OCI-LY1 (cell line): ENCODE results near the gene ASB2.

Source experiments
- H2AFZ ChIP-seq: fragments of 200-600 bp; sonication (generic), shearing (Covaris generic); 2 replicates; pipeline ENCODE4 v1.6.0; 2014; ENCODE audit warnings: antibody characterized with exemption, mild to moderate bottlenecking, low read length
- H3F3A ChIP-seq: fragments of 200-600 bp; sonication (generic), shearing (Covaris generic); 2 replicates; pipeline ENCODE4 v1.6.0; 2014; ENCODE audit warnings: mild to moderate bottlenecking, antibody characterized with exemption, low read length, moderate library complexity; ENCODE audit not compliant: insufficient read depth
- H3K27ac ChIP-seq: fragments of 200-600 bp; sonication (generic); 2 replicates; pipeline ENCODE4 v1.5.1; 2014; ENCODE audit warnings: low read length, mixed run types, mild to moderate bottlenecking, low read depth; ENCODE audit not compliant: poor library complexity, severe bottlenecking
- H3K27me3 ChIP-seq: fragments of 200-600 bp; sonication (generic); 2 replicates; pipeline ENCODE4 v1.6.0; 2014; ENCODE audit warnings: antibody characterized with exemption, mild to moderate bottlenecking, low read length, moderate library complexity; ENCODE audit not compliant: insufficient read depth
- H3K36me3 ChIP-seq: fragments of 200-600 bp; sonication (generic); 2 replicates; pipeline ENCODE4 v1.6.1; 2014; ENCODE audit warnings: mild to moderate bottlenecking, antibody characterized with exemption, low read length, moderate library complexity, mixed read lengths; ENCODE audit not compliant: insufficient read depth
- H3K4me1 ChIP-seq: fragments of 200-600 bp; sonication (generic); 2 replicates; pipeline ENCODE4 v1.5.1; 2014; ENCODE audit warnings: mild to moderate bottlenecking, low read length, moderate library complexity; ENCODE audit not compliant: insufficient read depth, severe bottlenecking
- H3K4me2 ChIP-seq: fragments of 200-600 bp; sonication (generic), shearing (Covaris generic); 2 replicates; pipeline ENCODE4 v1.6.1; 2014; ENCODE audit warnings: low read length
- H3K4me3 ChIP-seq: fragments of 200-600 bp; sonication (generic); 2 replicates; pipeline ENCODE4 v1.5.1; 2014; ENCODE audit warnings: low read length, low read depth, mild to moderate bottlenecking, mixed read lengths; ENCODE audit not compliant: poor library complexity, severe bottlenecking
- H3K79me2 ChIP-seq: fragments of 200-600 bp; shearing (Covaris generic); 2 replicates; pipeline ENCODE4 v1.6.1; 2016; ENCODE audit warnings: mixed run types, low read length, mixed read lengths; ENCODE audit not compliant: insufficient read depth
- H3K9ac ChIP-seq: fragments of 200-600 bp; sonication (generic), shearing (Covaris generic); 2 replicates; pipeline ENCODE4 v1.6.1; 2014; ENCODE audit warnings: mild to moderate bottlenecking, low read length, mixed read lengths
- H3K9me2 ChIP-seq: fragments of 200-600 bp; sonication (generic), shearing (Covaris generic); 2 replicates; pipeline ENCODE4 v1.6.1; 2014; ENCODE audit warnings: low read depth, mild to moderate bottlenecking, low read length, mixed read lengths
- H3K9me3 ChIP-seq: fragments of 200-600 bp; shearing (Covaris generic); 2 replicates; pipeline ENCODE4 v1.6.1; 2014; ENCODE audit warnings: low read length, mixed read lengths
- H4K20me1 ChIP-seq: fragments of 200-600 bp; sonication (generic), shearing (Covaris generic); 2 replicates; pipeline ENCODE4 v1.6.0; 2016; ENCODE audit warnings: mild to moderate bottlenecking, low read length; ENCODE audit not compliant: insufficient read depth
- EZH2 ChIP-seq: fragments of 200-600 bp; sonication (generic), shearing (Covaris generic); IDR thresholded peaks from 2 replicates; pipeline ENCODE4 v1.8.0; 2017; ENCODE audit warnings: borderline replicate concordance, mixed run types, mild to moderate bottlenecking, antibody characterized with exemption, low read length, moderate library complexity, mixed read lengths
- TF ChIP-seq, protein P1 (sequence below): fragments of 200-600 bp; sonication (generic), shearing (Covaris generic); IDR thresholded peaks from 2 replicates; pipeline ENCODE4 v1.5.1; 2017; ENCODE audit warnings: mild to moderate bottlenecking, antibody characterized with exemption, low read length, moderate library complexity, mixed read lengths

The ASB2 gene

DNA sequence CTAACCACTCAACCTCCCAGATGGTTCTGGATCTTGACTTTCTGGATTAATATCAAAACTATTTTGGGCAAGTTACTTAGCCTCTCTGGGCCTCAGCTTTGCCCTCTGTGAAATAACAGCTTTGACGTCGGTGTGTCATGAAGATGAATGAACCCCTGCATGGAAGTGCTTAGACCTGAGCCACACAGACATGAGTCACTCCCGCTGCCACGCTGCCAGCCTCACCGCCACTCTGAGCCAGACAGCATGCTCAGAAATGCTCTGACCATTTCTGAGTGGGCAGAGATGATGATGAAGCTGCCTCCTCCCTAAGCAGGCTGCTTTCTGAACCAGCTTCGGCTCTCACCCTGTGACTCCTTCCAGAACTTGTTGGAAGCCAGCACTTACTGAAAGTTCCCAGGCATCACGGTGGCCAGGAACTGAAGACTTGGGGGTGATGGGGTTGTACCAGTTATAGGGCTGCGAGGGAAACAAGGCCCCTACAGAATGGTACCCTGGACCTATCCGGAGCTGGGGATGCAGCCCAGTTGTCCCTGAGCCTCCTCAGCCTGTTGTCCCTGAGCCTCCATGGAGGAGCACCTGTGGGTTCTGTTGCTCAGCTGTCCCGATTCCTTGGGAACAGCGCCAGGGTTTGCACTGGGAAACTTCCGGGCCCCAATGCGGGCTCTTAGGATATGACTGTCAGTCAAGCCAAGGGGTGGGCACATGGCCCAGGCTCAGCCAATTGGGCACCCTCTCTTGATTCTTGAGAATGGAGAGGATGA is 18.7 kb upstream of the ASB2 start:
- H3K27me3 ChIP-seq, result no peaks in the 10 kb centered on the region

DNA sequence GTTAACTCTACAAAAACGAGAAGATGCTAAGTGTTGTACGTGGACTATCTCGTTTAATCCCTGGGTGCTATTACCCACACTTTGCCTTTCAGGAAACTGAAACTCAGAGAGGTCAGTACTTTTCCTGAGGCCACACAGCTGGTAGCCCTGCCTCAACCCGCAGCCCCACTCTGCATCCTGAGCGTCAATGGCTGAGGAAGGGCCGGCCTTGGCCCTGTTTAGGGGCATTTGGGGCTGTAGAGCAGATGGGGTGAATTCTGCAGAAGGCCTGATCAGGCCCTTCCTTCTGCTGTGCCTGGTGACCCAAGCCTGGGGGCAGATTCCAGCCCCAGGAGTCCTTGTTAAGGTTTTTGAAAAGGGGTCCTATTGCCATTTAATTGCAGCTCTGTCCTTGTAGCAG is 17.0 kb upstream of the ASB2 start:
- no peaks in the 10 kb centered on the region for H3K27me3 ChIP-seq
- no peaks in the 10 kb centered on the region for H3K36me3 ChIP-seq
- no peak for TF ChIP-seq EZH2
- TF ChIP-seq, protein P1, sequence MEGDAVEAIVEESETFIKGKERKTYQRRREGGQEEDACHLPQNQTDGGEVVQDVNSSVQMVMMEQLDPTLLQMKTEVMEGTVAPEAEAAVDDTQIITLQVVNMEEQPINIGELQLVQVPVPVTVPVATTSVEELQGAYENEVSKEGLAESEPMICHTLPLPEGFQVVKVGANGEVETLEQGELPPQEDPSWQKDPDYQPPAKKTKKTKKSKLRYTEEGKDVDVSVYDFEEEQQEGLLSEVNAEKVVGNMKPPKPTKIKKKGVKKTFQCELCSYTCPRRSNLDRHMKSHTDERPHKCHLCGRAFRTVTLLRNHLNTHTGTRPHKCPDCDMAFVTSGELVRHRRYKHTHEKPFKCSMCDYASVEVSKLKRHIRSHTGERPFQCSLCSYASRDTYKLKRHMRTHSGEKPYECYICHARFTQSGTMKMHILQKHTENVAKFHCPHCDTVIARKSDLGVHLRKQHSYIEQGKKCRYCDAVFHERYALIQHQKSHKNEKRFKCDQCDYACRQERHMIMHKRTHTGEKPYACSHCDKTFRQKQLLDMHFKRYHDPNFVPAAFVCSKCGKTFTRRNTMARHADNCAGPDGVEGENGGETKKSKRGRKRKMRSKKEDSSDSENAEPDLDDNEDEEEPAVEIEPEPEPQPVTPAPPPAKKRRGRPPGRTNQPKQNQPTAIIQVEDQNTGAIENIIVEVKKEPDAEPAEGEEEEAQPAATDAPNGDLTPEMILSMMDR, result no peak
- H3K9me3 ChIP-seq, result no peaks in the 10 kb centered on the region
- no peaks in the 10 kb centered on the region for H3K79me2 ChIP-seq
- H3K9me2 ChIP-seq, result no peaks in the 10 kb centered on the region
- no peak overlapping the region for H3K4me2 ChIP-seq
- H3K4me3 ChIP-seq, result no peak overlapping the region
- no peaks in the 10 kb centered on the region for H3K4me1 ChIP-seq
- H3K9ac ChIP-seq, result no peak overlapping the region
- no peak overlapping the region for H3K27ac ChIP-seq
- no peaks in the 10 kb centered on the region for H4K20me1 ChIP-seq
- no peak overlapping the region for H2AFZ ChIP-seq
- no peaks in the 10 kb centered on the region for H3F3A ChIP-seq

More for the DNA sequence above, 18.7 kb upstream of the ASB2 start:
- Histone ChIP-seq H3K4me3 (no peak overlapping the region), H4K20me1 (no peaks in the 10 kb centered on the region), H3K9me3 (no peaks in the 10 kb centered on the region), H3K9ac (no peak overlapping the region), H3K4me1 (peaks cover 15% of the 10 kb centered on the region), H3K27ac (no peak overlapping the region), H3F3A (no peaks in the 10 kb centered on the region), H3K79me2 (no peaks in the 10 kb centered on the region), H3K4me2 (no peak overlapping the region), H3K9me2 (no peaks in the 10 kb centered on the region), H3K36me3 (no peaks in the 10 kb centered on the region), H2AFZ (no peak overlapping the region)
- TF ChIP-seq, protein P1, result no peak

DNA sequence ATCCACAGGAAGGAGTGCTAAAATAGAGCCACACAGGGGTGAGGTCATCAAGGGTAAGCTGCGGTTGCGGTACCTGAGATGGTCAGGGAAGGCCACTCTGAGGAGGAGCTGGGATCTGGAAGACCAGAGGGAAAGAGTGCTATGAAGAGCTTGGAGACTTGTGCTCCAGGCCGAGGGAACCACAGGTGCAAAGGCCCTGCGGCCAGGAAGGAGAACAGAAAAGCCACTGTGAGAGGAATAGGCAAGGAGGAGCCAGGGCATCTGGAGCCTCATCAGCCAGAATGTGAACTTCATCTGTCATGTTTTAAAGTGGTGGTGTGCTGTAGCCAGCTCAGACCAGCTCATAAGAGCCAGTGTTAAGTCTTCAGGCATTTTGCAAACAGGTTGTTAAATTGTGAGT is 15.3 kb upstream of the ASB2 start:
- H3K4me3 ChIP-seq, result no peak overlapping the region
- H2AFZ ChIP-seq, result no peak overlapping the region
- H3K4me1 ChIP-seq, result no peaks in the 10 kb centered on the region
- no peaks in the 10 kb centered on the region for H3K79me2 ChIP-seq
- no peaks in the 10 kb centered on the region for H3K9me3 ChIP-seq
- no peaks in the 10 kb centered on the region for H3K27me3 ChIP-seq
- H3F3A ChIP-seq, result no peaks in the 10 kb centered on the region
- no peak overlapping the region for H3K27ac ChIP-seq
- no peak overlapping the region for H3K9ac ChIP-seq
- TF ChIP-seq, protein P1, result no peak
- no peak for TF ChIP-seq EZH2
- no peaks in the 10 kb centered on the region for H4K20me1 ChIP-seq
- no peaks in the 10 kb centered on the region for H3K36me3 ChIP-seq
- no peaks in the 10 kb centered on the region for H3K9me2 ChIP-seq
- no peak overlapping the region for H3K4me2 ChIP-seq
